Chondrocyte (in vitro differentiated cells): ENCODE data around the gene OR2A2. TPM values are rescaled to one million over a fixed set of nuclear protein-coding genes. Genes with fewer than 3 reads are reported as not detected.
"Not testable (repeated sequence)": the region's sequence is repeated elsewhere in the genome, so short reads cannot be mapped to it uniquely, and the experiment has no call there.

Experiments
- DNase-seq: peaks from one replicate; pipeline ENCODE4 v3.0.0; 2021; ENCODE audit warnings: mixed read lengths, low spot score
- H3K27ac Mint-ChIP-seq: one replicate; pipeline ENCODE4 v1.8.0; 2021; ENCODE audit warnings: mild to moderate bottlenecking, moderate library complexity, mixed read lengths; ENCODE audit not compliant: unreplicated experiment
- H3K27me3 Mint-ChIP-seq: 2 replicates; pipeline ENCODE4 v1.8.0; 2021; ENCODE audit warnings: low read depth, mixed read lengths
- H3K36me3 Mint-ChIP-seq: 2 replicates; pipeline ENCODE4 v1.8.0; 2021; ENCODE audit warnings: low read depth, mixed read lengths
- H3K4me1 Mint-ChIP-seq: 2 replicates; pipeline ENCODE4 v1.8.0; 2021; ENCODE audit warnings: low read depth, mild to moderate bottlenecking, mixed read lengths
- H3K4me3 Mint-ChIP-seq: one replicate; pipeline ENCODE4 v1.8.0; 2021; ENCODE audit warnings: mild to moderate bottlenecking, moderate library complexity, mixed read lengths; ENCODE audit not compliant: unreplicated experiment
- H3K9me3 Mint-ChIP-seq: 2 replicates; pipeline ENCODE4 v1.8.0; 2021; ENCODE audit warnings: low read depth, mixed read lengths
- CTCF ChIP-seq: fragments of 200-600 bp; sonication (generic); IDR thresholded peaks from 2 replicates; pipeline ENCODE4 v1.5.0; 2021; ENCODE audit warnings: antibody characterized with exemption, mild to moderate bottlenecking, moderate library complexity
- total RNA-seq: library from RNA; stranded (reverse); gene quantifications from 3 replicates; pipeline ENCODE4 v1.2.1, GENCODE V29; 2021

Gene OR2A2
- total RNA-seq, 1 donor from 2014 or later = not detected

DNA sequence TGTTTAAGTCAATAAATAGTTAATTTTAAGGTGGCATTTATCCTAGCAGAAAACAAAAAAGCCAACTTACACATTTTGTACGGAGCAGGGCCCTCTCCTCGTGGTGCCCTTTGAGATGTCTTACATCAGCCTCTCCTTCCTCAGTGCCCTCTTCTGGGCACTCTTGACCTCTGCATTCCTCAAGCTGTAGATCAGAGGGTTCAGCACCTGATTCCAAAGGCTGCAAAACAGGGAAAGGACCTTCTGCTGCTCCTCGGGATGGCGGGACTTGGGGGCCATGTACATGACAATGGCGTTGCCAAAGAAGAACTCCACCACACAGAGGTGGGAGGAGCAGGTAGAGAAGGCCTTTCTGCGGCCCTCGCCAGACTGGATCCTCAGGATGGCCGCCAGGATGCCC, 9.0 kb downstream of the OR2A2 start:
- no peaks in the 10 kb centered on the region for H3K4me1 Mint-ChIP-seq
- H3K4me3 Mint-ChIP-seq = no peak overlapping the region
- no peaks in the 10 kb centered on the region for H3K9me3 Mint-ChIP-seq
- peaks cover 15% of the 10 kb centered on the region for H3K27me3 Mint-ChIP-seq
- no peak for TF ChIP-seq CTCF
- H3K36me3 Mint-ChIP-seq = no peaks in the 10 kb centered on the region
- H3K27ac Mint-ChIP-seq = no peak overlapping the region
- no peak for DNase-seq

- Mint-ChIP-seq H3K27ac (no peak within 1 kb of the TSS), H3K4me3 (no peak within 1 kb of the TSS), H3K4me1 (no peaks in the 10 kb centered on the region), H3K36me3 (no peaks in the 10 kb centered on the region), H3K27me3 (peaks cover 14% of the 10 kb centered on the region), H3K9me3 (no peaks in the 10 kb centered on the region)
- no peak for DNase-seq
- TF ChIP-seq CTCF = no peak
Observed at GRCh38 chr7:144122876-144123275, 13.5 kb downstream of the OR2A2 start, which contains the start of gene OR2A14. OR2A14 (plus strand) TSS chr7:144123176; CDS start chr7:144129113, 5,937 bp downstream.

GRCh38 chr7:144127714-144128334, 18.4 kb downstream of the OR2A2 start:
- Mint-ChIP-seq H3K9me3 (no peaks in the 10 kb centered on the region), H3K4me1 (no peaks in the 10 kb centered on the region), H3K27me3 (peaks cover 19% of the 10 kb centered on the region), H3K36me3 (no peaks in the 10 kb centered on the region), H3K27ac (no peak overlapping the region), H3K4me3 (no peak overlapping the region)
- DNase-seq = no peak
- peak; percentile 86 for TF ChIP-seq CTCF

DNA sequence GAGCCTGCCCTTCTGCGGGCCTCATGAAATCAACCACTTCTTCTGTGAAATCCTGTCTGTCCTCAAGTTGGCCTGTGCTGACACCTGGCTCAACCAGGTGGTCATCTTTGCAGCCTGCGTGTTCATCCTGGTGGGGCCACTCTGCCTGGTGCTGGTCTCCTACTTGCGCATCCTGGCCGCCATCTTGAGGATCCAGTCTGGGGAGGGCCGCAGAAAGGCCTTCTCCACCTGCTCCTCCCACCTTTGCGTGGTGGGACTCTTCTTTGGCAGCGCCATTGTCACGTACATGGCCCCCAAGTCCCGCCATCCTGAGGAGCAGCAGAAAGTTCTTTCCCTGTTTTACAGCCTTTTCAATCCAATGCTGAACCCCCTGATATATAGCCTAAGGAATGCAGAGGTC, 20.2 kb downstream of the OR2A2 start:
- peaks cover 14% of the 10 kb centered on the region for H3K27me3 Mint-ChIP-seq
- not testable (repeated sequence) for H3K9me3 Mint-ChIP-seq, H3K36me3 Mint-ChIP-seq, DNase-seq, H3K4me1 Mint-ChIP-seq, H3K4me3 Mint-ChIP-seq, H3K27ac Mint-ChIP-seq

DNA sequence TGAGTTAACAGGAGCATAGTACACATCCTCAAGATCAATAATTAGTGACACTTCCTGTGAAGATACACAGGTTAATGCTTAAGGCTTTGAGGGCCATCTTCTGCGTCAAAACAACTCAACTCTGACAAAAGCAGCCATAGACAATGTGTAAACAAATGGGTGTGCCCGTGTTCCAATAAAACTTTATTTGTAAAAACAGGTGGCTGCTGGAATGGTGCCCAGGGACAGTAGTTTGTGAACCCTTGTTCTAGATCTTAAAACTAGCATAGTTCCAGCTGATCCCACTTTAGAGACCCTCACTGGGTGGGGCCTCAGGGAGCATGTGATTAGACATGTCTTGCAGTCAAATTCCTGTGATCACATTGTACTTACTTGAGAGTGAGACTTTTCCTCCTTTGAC, 21.3 kb downstream of the OR2A2 start:
- Mint-ChIP-seq H3K4me3 (no peak overlapping the region), H3K27me3 (peaks cover 17% of the 10 kb centered on the region), H3K4me1 (no peaks in the 10 kb centered on the region), H3K36me3 (no peaks in the 10 kb centered on the region), H3K27ac (no peak overlapping the region), H3K9me3 (no peaks in the 10 kb centered on the region)
- no peak for TF ChIP-seq CTCF
- no peak for DNase-seq

GRCh38 chr7:144132262-144132661, 22.9 kb downstream of the OR2A2 start:
- no peak overlapping the region for H3K27ac Mint-ChIP-seq

More at GRCh38 chr7:144132262-144132661, 22.9 kb downstream of the OR2A2 start:
- Mint-ChIP-seq H3K27me3 (peaks cover 21% of the 10 kb centered on the region), H3K9me3 (no peaks in the 10 kb centered on the region), H3K4me1 (no peaks in the 10 kb centered on the region), H3K36me3 (no peaks in the 10 kb centered on the region), H3K4me3 (no peak overlapping the region)
- no peak for TF ChIP-seq CTCF
- no peak for DNase-seq
